SK-N-SH treated with all-trans-retinoic acid at 6 μM for 48 hours (cell line): ENCODE data around the gene BLVRB.

ENCODE experiments used
- ARNTL ChIP-seq: fragments of 450-650 bp; formaldehyde crosslinking; IDR thresholded peaks from 2 replicates; pipeline ENCODE4 v1.5.0; 2020; ENCODE audit warnings: low read depth, mild to moderate bottlenecking, moderate library complexity, borderline replicate concordance
- ESRRG ChIP-seq: fragments of 250-450 bp; sonication (Bioruptor Pico); IDR thresholded peaks from 2 replicates; pipeline ENCODE4 v1.6.1; 2021; ENCODE audit warnings: mild to moderate bottlenecking
- PPARA ChIP-seq: fragments of 250-450 bp; sonication (Bioruptor Pico); IDR thresholded peaks from 2 replicates; pipeline ENCODE4 v1.5.0; 2020; ENCODE audit warnings: mild to moderate bottlenecking, borderline replicate concordance
- RARB ChIP-seq: fragments of 250-450 bp; sonication (Bioruptor Pico); IDR thresholded peaks from 2 replicates; pipeline ENCODE4 v1.8.0; 2021; ENCODE audit warnings: mild to moderate bottlenecking, moderate library complexity
- TOX ChIP-seq: fragments of 250-450 bp; sonication (Bioruptor Pico); IDR thresholded peaks from 2 replicates; pipeline ENCODE4 v1.8.0; 2021; ENCODE audit warnings: mild to moderate bottlenecking, moderate library complexity, borderline replicate concordance
- ZC3H10 ChIP-seq: fragments of 250-450 bp; sonication (Bioruptor Pico); IDR thresholded peaks from 2 replicates; pipeline ENCODE4 v1.5.1; 2021; ENCODE audit warnings: mild to moderate bottlenecking, moderate library complexity
- ZNF565 ChIP-seq: fragments of 450-650 bp; formaldehyde crosslinking; conservative IDR thresholded peaks from 2 replicates; pipeline ENCODE4 v1.5.0; 2020; ENCODE audit warnings: low read depth, mild to moderate bottlenecking, moderate library complexity
- ZNF70 ChIP-seq: fragments of 450-650 bp; formaldehyde crosslinking; IDR thresholded peaks from 2 replicates; pipeline ENCODE4 v1.5.0; 2020; ENCODE audit warnings: mild to moderate bottlenecking, moderate library complexity

DNA sequence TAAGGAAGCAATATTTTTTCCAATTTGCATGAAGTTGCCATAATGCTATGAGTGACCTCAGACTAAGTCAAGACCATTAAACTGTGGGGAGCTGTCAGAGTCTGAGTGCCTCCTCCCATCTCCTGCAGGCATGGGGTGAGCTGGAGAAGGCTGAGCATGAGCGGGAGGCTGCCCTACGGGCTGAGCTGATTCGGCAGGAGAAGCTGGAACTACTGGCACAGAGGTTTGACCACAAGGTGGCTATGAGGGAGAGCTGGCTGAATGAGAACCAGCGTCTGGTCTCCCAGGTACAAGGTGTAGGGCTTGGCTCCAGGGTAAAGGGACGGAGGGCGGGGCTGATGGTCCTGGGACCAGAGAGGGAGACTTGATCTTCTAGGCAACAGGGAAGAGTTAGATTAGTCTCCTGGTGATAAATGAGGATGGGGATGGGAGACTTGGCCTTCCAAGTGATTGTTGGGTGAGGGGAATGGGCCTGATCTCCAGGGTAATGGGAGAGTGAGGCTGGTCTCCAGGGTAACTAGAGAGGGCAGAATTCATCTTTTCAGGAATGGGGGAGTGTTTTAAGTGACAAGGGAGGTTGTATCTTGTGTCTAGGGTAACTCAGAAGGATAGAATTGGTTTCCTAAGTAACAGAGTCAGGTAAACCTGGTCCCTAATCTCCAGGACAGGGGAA, 37.2 kb upstream of the BLVRB start:
- no peak for TF ChIP-seq TOX (CRISPR knock-in tag)
- no peak for TF ChIP-seq PPARA (CRISPR knock-in tag)
- TF ChIP-seq ZNF565 (CRISPR knock-in tag): no peak
- no peak for TF ChIP-seq ESRRG
- TF ChIP-seq ARNTL (CRISPR knock-in tag): no peak
- no peak for TF ChIP-seq ZC3H10 (CRISPR knock-in tag)
- no peak for TF ChIP-seq RARB
- no peak for TF ChIP-seq ZNF70 (CRISPR knock-in tag)
